ENCODE measurements around the gene P4HA1.
A peak's percentile ranks its signal among the peaks of the same experiment; 100 is the strongest.
"Not testable (repeated sequence)": the region's sequence is repeated elsewhere in the genome, so short reads cannot be mapped to it uniquely, and the experiment has no call there.

P4HA1 gene

DNA sequence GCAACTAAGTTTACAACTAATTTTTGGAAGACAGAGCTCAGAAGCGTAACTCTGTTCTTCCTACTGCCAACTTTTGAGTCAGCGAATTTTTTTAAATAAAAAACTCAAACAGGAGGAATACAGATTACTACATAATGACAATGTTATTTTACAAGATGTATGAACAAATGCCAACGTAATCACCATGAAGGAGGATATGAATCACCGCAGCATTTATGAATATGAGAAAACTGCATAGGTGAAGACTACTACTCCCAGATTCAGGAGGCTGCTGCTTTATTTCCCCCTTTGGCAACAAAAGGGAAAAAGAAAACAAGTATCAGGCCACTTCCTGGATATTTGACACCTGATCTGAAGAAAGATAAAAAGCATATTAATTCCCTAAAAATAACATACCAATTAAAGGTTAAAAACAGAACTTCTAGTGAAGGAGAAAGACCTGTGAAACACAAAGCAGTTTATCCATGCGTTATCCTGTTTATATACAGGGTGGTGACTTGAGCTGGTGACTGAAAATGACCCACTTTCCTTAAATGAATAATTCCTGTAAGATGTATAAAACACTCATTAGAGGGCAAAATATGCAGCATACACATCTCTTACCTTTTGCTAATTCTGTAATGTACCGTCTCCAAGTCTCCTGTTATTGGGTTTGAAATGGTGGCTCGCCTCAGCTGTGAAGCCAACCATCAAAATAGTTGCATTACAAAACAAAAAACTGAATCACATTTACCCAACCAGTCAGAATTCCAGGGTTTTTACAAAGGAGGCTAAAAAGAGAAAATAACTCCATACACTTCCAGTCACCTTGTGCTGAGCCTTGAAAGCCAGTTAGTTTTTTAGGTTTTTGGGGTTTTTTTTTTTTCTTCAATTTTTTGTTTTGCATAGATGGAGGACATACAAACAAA, 52.0 kb downstream of the P4HA1 start:
- no peak overlapping the region for H3K27ac ChIP-seq (ENCODE audit: insufficient read depth, low read depth, low read length, poor library complexity, severe bottlenecking)
- H3K27me3 ChIP-seq (ENCODE audit: control insufficient read depth, insufficient read depth, low read length, poor library complexity, severe bottlenecking), result no peaks in the 10 kb centered on the region
- peaks cover 7% of the 10 kb centered on the region for H3K36me3 ChIP-seq (ENCODE audit: control insufficient read depth, insufficient read depth, low read length)
- H3K4me3 ChIP-seq (ENCODE audit: insufficient read depth, low read depth, low read length), result no peak overlapping the region
- no peaks in the 10 kb centered on the region for H3K4me1 ChIP-seq (ENCODE audit: control insufficient read depth, insufficient read depth, low read length)
- no peaks in the 10 kb centered on the region for H3K9me3 ChIP-seq (ENCODE audit: control insufficient read depth, low read length)
- 83 to 90% methylated on average over 6 to 7 of the region's 7 CpGs for WGBS, 2 experiments

DNA sequence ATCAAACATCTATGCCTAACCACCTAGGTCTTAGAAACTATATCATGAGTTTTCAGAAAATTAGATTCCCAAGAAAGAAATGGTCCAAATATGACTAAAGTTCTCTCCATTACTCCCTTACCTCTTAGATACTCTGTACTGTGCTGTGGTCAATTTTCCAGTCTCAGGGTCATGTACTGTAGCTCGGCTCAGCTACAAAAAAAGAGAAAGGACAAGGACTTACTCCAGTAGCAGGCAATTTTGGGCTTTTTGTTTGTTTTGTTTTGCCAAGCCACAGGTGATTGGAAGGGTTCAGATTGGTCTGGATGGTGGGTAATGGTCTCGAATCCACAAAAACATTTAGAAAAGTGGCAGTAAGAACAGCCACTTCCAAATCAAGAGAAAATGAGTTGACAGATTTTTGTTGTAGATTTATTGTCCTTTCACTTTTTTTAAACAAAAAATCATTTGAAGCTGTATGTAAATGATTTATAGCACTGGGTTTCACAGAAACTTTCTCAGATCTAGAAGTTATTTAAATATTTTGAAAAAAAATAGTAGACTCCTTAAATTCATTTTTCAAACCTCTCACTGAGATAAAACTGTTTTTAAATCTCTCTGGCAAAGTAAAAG, 52.8 kb downstream of the P4HA1 start:
- Histone ChIP-seq H3K4me3 (ENCODE audit: insufficient read depth, low read depth, low read length) (no peak overlapping the region), H3K4me1 (ENCODE audit: control insufficient read depth, insufficient read depth, low read length) (no peaks in the 10 kb centered on the region), H3K27ac (ENCODE audit: insufficient read depth, low read depth, low read length, poor library complexity, severe bottlenecking) (no peak overlapping the region), H3K9me3 (ENCODE audit: control insufficient read depth, low read length) (no peaks in the 10 kb centered on the region), H3K36me3 (ENCODE audit: control insufficient read depth, insufficient read depth, low read length) (peaks cover 12% of the 10 kb centered on the region), H3K27me3 (ENCODE audit: control insufficient read depth, insufficient read depth, low read length, poor library complexity, severe bottlenecking) (no peaks in the 10 kb centered on the region)
- WGBS, 2 experiments, result 87 to 91% methylated on average over 2 of the region's 2 CpGs

DNA sequence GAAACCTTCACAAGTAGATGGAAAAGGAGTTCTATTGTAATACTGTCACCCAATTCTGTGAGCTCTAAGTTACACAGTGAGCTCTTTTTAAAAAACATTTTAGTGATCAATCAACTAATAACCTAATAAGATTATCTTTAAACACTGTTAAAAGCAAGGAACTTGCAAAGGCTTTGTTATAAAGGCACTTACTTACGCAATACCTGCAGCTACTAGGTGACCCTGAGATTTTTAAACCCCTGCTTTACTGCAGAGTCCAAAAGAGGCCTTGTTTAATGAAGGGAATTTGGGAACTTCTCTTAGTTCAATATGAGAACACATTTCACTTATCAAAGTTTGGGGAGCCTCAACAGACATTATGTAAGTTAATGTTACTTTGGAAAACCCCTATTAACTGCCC, 53.3 kb downstream of the P4HA1 start:
- Histone ChIP-seq H3K4me3 (ENCODE audit: insufficient read depth, low read depth, low read length) (no peak overlapping the region), H3K9me3 (ENCODE audit: control insufficient read depth, low read length) (no peaks in the 10 kb centered on the region), H3K27ac (ENCODE audit: insufficient read depth, low read depth, low read length, poor library complexity, severe bottlenecking) (no peak overlapping the region), H3K4me1 (ENCODE audit: control insufficient read depth, insufficient read depth, low read length) (no peaks in the 10 kb centered on the region), H3K27me3 (ENCODE audit: control insufficient read depth, insufficient read depth, low read length, poor library complexity, severe bottlenecking) (no peaks in the 10 kb centered on the region), H3K36me3 (ENCODE audit: control insufficient read depth, insufficient read depth, low read length) (peaks cover 12% of the 10 kb centered on the region)
- WGBS, 2 experiments, result 88 to 100% methylated on average over 1 of the region's 1 CpG

DNA sequence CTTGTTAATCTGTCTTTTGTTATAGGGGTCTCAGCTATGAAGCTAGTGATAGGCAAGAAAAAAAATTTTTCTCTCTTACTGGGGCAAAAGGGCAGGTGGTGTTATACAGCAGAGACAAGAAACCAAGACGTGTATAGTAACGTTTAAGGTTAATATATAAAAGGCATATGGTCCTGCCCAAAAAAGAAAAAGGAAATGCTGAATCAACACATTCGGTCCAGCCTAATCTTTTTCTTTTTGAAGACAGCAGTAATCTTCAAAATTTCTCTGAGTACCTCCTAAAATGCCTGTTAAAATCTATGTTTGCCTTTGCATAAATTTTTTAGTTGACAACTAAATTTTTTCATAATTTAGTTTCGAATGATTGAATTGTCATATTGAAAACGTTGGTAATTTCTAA, 54.5 kb downstream of the P4HA1 start:
- Histone ChIP-seq H3K4me3 (ENCODE audit: insufficient read depth, low read depth, low read length) (no peak overlapping the region), H3K9me3 (ENCODE audit: control insufficient read depth, low read length) (no peaks in the 10 kb centered on the region), H3K36me3 (ENCODE audit: control insufficient read depth, insufficient read depth, low read length) (peaks cover 12% of the 10 kb centered on the region), H3K4me1 (ENCODE audit: control insufficient read depth, insufficient read depth, low read length) (no peaks in the 10 kb centered on the region), H3K27me3 (ENCODE audit: control insufficient read depth, insufficient read depth, low read length, poor library complexity, severe bottlenecking) (no peaks in the 10 kb centered on the region), H3K27ac (ENCODE audit: insufficient read depth, low read depth, low read length, poor library complexity, severe bottlenecking) (no peak overlapping the region)
- 97 to 98% methylated on average over 3 to 5 of the region's 5 CpGs for WGBS, 2 experiments

DNA sequence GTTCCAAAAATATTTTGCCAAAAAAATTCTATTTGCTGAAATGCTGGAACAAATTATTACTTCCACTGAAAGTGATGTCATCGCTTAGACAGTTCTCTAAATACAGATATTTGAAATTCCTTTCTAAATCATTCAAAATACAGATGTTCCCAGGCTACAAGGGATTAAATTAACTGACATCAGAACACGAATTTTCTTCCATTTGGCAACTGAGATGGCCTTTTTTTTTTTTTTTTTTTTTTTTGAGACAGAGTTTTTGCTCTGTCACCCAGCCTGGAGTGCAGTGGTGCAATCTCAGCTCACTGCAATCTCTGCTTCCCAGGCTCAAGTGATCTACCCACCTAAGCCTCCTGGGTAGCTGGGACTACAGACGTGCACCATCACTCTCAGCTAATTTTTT, 57.0 kb downstream of the P4HA1 start:
- Histone ChIP-seq H3K36me3 (ENCODE audit: control insufficient read depth, insufficient read depth, low read length) (peaks cover 15% of the 10 kb centered on the region), H3K27ac (ENCODE audit: insufficient read depth, low read depth, low read length, poor library complexity, severe bottlenecking) (no peak overlapping the region), H3K27me3 (ENCODE audit: control insufficient read depth, insufficient read depth, low read length, poor library complexity, severe bottlenecking) (no peaks in the 10 kb centered on the region), H3K9me3 (ENCODE audit: control insufficient read depth, low read length) (no peaks in the 10 kb centered on the region), H3K4me3 (ENCODE audit: insufficient read depth, low read depth, low read length) (no peak overlapping the region), H3K4me1 (ENCODE audit: control insufficient read depth, insufficient read depth, low read length) (no peaks in the 10 kb centered on the region)
- WGBS, 2 experiments, result 90 to 96% methylated on average over 3 of the region's 3 CpGs

DNA sequence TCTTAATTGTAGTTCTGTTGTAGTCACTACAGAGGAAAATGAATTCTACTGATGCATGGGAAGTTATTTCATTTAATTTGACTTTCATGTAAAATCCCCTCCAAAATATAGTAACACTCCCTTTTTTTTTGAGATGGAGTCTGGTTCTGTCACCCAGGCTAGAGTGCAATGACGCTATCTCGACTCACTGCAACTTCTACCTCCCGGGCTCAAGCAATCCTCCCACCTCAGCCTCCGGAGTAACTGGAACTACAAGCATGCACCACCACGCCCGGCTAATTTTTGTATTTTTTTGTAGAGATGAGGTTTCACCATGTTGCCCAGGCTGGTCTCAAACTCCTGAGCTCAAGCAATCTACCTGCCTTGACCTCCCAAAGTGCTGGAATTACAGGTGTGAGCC, 60.4 kb downstream of the P4HA1 start:
- not testable (repeated sequence) for H3K27ac ChIP-seq (ENCODE audit: insufficient read depth, low read depth, low read length, poor library complexity, severe bottlenecking); H3K27me3 ChIP-seq (ENCODE audit: control insufficient read depth, insufficient read depth, low read length, poor library complexity, severe bottlenecking); H3K4me3 ChIP-seq (ENCODE audit: insufficient read depth, low read depth, low read length); H3K4me1 ChIP-seq (ENCODE audit: control insufficient read depth, insufficient read depth, low read length); H3K9me3 ChIP-seq (ENCODE audit: control insufficient read depth, low read length)
- H3K36me3 ChIP-seq (ENCODE audit: control insufficient read depth, insufficient read depth, low read length), result peaks cover 12% of the 10 kb centered on the region
- WGBS, 2 experiments, result 83 to 97% methylated on average over 6 of the region's 6 CpGs

DNA sequence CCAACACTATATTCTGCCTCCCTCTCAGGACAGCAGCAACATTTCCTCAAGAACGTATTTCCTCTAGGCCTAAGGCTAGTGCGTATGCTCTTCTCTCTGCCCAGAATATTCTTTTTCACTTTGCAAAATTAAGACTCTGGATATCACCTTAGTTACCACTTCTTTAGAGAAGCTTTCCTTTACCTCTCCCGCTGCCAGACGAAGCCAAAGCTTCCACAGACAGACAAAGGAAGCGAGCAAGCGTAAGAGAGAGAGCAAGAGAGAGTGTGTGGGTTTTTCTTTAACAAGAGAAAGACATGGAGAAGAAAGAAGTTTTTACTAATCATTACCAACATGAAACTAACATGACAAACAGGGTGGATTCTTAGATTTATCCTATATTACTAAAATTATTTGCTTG, 64.1 kb downstream of the P4HA1 start:
- H3K27ac ChIP-seq (ENCODE audit: insufficient read depth, low read depth, low read length, poor library complexity, severe bottlenecking), result peak overlapping the region; percentile 36
- peaks cover 7% of the 10 kb centered on the region for H3K36me3 ChIP-seq (ENCODE audit: control insufficient read depth, insufficient read depth, low read length)
- no peaks in the 10 kb centered on the region for H3K9me3 ChIP-seq (ENCODE audit: control insufficient read depth, low read length)
- H3K4me1 ChIP-seq (ENCODE audit: control insufficient read depth, insufficient read depth, low read length), result no peaks in the 10 kb centered on the region
- no peaks in the 10 kb centered on the region for H3K27me3 ChIP-seq (ENCODE audit: control insufficient read depth, insufficient read depth, low read length, poor library complexity, severe bottlenecking)
- H3K4me3 ChIP-seq (ENCODE audit: insufficient read depth, low read depth, low read length), result no peak overlapping the region
- WGBS, 2 experiments, result 78% methylated on average over 5 to 6 of the region's 6 CpGs

DNA sequence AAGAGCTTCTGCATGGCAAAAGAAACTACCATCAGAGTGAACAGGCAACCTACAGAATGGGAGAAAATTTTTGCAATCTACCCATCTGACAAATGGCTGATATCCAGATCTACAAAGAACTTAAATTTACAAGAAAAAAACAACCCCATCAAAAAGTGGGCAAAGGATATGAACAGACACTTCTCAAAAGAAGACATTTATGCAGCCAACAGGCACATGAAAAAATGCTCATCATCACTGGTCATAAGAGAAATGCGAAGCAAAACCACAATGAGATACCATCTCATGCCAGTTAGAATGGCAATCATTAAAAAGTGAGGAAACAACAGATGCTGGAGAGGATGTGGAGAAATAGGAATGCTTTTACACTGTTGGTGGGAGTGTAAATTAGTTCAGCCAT, 70.0 kb downstream of the P4HA1 start:
- not testable (repeated sequence) for H3K4me3 ChIP-seq (ENCODE audit: insufficient read depth, low read depth, low read length); H3K27me3 ChIP-seq (ENCODE audit: control insufficient read depth, insufficient read depth, low read length, poor library complexity, severe bottlenecking); H3K9me3 ChIP-seq (ENCODE audit: control insufficient read depth, low read length); H3K4me1 ChIP-seq (ENCODE audit: control insufficient read depth, insufficient read depth, low read length); H3K27ac ChIP-seq (ENCODE audit: insufficient read depth, low read depth, low read length, poor library complexity, severe bottlenecking); H3K36me3 ChIP-seq (ENCODE audit: control insufficient read depth, insufficient read depth, low read length)
- WGBS, 2 experiments, result 100% methylated on average over 1 of the region's 1 CpG

DNA sequence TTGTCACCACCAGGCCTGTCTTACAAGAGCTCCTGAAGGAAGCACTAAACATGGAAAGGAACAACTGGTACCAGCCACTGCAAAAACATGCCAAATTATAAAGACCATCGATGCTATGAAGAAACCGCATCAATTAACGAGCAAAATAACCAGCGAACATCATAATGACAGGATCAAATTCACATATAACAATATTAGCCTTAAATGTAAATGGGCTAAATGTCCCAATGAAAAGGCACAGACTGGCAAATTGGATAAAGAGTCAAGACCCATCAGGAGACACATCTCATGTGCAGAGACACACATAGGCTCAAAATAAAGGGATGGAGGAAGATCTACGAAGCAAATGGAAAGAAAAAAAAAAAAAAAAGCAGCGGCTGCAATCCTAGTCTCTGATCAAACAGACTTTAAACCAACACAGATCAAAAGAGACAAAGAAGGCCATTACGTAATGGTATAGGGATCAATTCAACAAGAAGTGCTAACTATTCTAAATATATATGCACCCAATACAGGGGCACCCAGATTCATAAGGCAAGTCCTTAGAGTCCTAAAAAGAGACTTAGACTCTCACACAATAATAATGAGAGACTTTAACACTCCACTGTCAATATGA, 73.1 kb downstream of the P4HA1 start:
- not testable (repeated sequence) for H3K27me3 ChIP-seq (ENCODE audit: control insufficient read depth, insufficient read depth, low read length, poor library complexity, severe bottlenecking); H3K4me1 ChIP-seq (ENCODE audit: control insufficient read depth, insufficient read depth, low read length); H3K4me3 ChIP-seq (ENCODE audit: insufficient read depth, low read depth, low read length); H3K27ac ChIP-seq (ENCODE audit: insufficient read depth, low read depth, low read length, poor library complexity, severe bottlenecking); H3K9me3 ChIP-seq (ENCODE audit: control insufficient read depth, low read length); H3K36me3 ChIP-seq (ENCODE audit: control insufficient read depth, insufficient read depth, low read length)
- WGBS, 2 experiments, result 88 to 91% methylated on average over 4 to 7 of the region's 7 CpGs

DNA sequence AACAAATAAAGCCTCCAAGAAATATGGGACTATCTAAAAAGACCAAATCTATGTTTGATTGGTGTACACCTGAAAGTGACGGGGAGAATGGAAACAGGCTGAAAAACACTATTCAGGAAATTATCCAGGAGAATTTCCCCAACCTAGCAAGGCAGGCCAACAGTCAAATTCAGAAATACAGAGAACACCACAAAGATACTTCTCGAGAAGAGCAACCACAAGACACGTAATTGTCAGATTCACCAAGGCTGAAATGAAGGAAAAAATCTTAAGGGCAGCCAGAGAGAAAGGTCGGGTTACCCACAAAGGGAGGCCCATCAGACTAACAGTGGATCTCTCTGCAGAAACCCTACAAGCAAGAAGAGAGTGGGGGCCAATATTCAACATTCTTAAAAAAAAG, 73.7 kb downstream of the P4HA1 start:
- not testable (repeated sequence) for H3K9me3 ChIP-seq (ENCODE audit: control insufficient read depth, low read length); H3K36me3 ChIP-seq (ENCODE audit: control insufficient read depth, insufficient read depth, low read length); H3K27me3 ChIP-seq (ENCODE audit: control insufficient read depth, insufficient read depth, low read length, poor library complexity, severe bottlenecking); H3K4me3 ChIP-seq (ENCODE audit: insufficient read depth, low read depth, low read length); H3K4me1 ChIP-seq (ENCODE audit: control insufficient read depth, insufficient read depth, low read length); H3K27ac ChIP-seq (ENCODE audit: insufficient read depth, low read depth, low read length, poor library complexity, severe bottlenecking)
- WGBS, 2 experiments, result 85 to 89% methylated on average over 4 of the region's 4 CpGs
